ENCODE results near the gene CCL8.

Gene CCL8

GRCh38 chr17:34319039-34319483 lies at the start of gene CCL8:
TSS of gene CCL8 (plus strand) at chr17:34319435. CDS start at chr17:34319502, 67 bp downstream.
- DNase-seq, result no peak

- DNase-seq, result no peak
Observed at GRCh38 chr17:34269969-34270368, 49.3 kb upstream of the CCL8 start, which contains the start of gene CCL7. TSS of gene CCL7 (plus strand) at chr17:34270221. CDS start at chr17:34270291, 70 bp downstream.

- DNase-seq, result no peak
Observed at GRCh38 chr17:34275881-34276280, 43.4 kb upstream of the CCL8 start.

GRCh38 chr17:34276826-34277225 lies 42.4 kb upstream of the CCL8 start:
- DNase-seq, result no peak

- DNase-seq, result no peak
Observed at GRCh38 chr17:34283571-34283970, 35.7 kb upstream of the CCL8 start.

- DNase-seq, result no peak
Observed at GRCh38 chr17:34285286-34285792, 33.9 kb upstream of the CCL8 start, which contains the start of gene CCL11. TSS of gene CCL11 (plus strand) at chr17:34285742. CDS start at chr17:34285809, 67 bp downstream.

- DNase-seq, result no peak
Observed at GRCh38 chr17:34287875-34288274, 31.4 kb upstream of the CCL8 start.

GRCh38 chr17:34290586-34290985 lies 28.6 kb upstream of the CCL8 start:
- no peak for DNase-seq

- DNase-seq, result no peak
Observed at GRCh38 chr17:34291721-34292348, 27.4 kb upstream of the CCL8 start.

- no peak for DNase-seq
Observed at GRCh38 chr17:34299027-34299426, 20.2 kb upstream of the CCL8 start.

- no peak for DNase-seq
Observed at GRCh38 chr17:34299956-34300577, 19.2 kb upstream of the CCL8 start.

GRCh38 chr17:34300652-34301370 lies 18.4 kb upstream of the CCL8 start:
- no peak for DNase-seq

- DNase-seq, result no peak
Observed at GRCh38 chr17:34301986-34302385, 17.2 kb upstream of the CCL8 start.

- no peak for DNase-seq
Observed at GRCh38 chr17:34302636-34303035, 16.6 kb upstream of the CCL8 start.

- DNase-seq, result no peak
Observed at GRCh38 chr17:34303606-34304005, 15.6 kb upstream of the CCL8 start.

GRCh38 chr17:34305061-34305460 lies 14.2 kb upstream of the CCL8 start:
- DNase-seq, result no peak

GRCh38 chr17:34305606-34306005 lies 13.6 kb upstream of the CCL8 start:
- DNase-seq, result no peak

GRCh38 chr17:34306466-34306865 lies 12.8 kb upstream of the CCL8 start:
- no peak for DNase-seq

GRCh38 chr17:34307110-34307509 lies 12.1 kb upstream of the CCL8 start:
- DNase-seq, result no peak

GRCh38 chr17:34308371-34308770 lies 10.9 kb upstream of the CCL8 start:
- no peak for DNase-seq

- DNase-seq, result no peak
Observed at GRCh38 chr17:34311291-34311690, 7.9 kb upstream of the CCL8 start.

- no peak for DNase-seq
Observed at GRCh38 chr17:34312080-34312479, 7.2 kb upstream of the CCL8 start.

- DNase-seq, result no peak
Observed at GRCh38 chr17:34313164-34313563, 6.1 kb upstream of the CCL8 start.

GRCh38 chr17:34314279-34314678 lies 5.0 kb upstream of the CCL8 start:
- no peak for DNase-seq

All from activated CD4-positive, alpha-beta T cell treated with anti-CD3 and anti-CD28 coated beads, Interleukin-2, amount 50 U/mL, for 48 hours (primary cell).